H9 (cell line): ENCODE results near the gene RERG. TPM values are rescaled to one million over a fixed set of nuclear protein-coding genes. Genes with fewer than 3 reads are reported as not detected.

ENCODE experiments used
- DNase-seq: peaks from one replicate; pipeline ENCODE4 v3.0.0-alpha.2; 2017
- H2AFZ ChIP-seq: one replicate; pipeline ENCODE4 v1.6.1; 2013; ENCODE audit warnings: mild to moderate bottlenecking, low read length, control low read depth, moderate library complexity
- H2AK5ac ChIP-seq: 2 replicates; pipeline ENCODE4 v1.6.1; 2013; ENCODE audit warnings: low read length, control low read depth, mixed read lengths; ENCODE audit not compliant: insufficient read length
- H2BK120ac ChIP-seq: one replicate; pipeline ENCODE4 v1.6.1; 2013; ENCODE audit warnings: low read depth, mild to moderate bottlenecking, low read length, control low read depth, inconsistent platforms; ENCODE audit not compliant: poor library complexity, severe bottlenecking
- H2BK12ac ChIP-seq: 2 replicates; pipeline ENCODE4 v1.6.1; 2013; ENCODE audit warnings: low read length, control low read depth, mixed read lengths, low read depth; ENCODE audit not compliant: insufficient read length
- H2BK15ac ChIP-seq: 2 replicates; pipeline ENCODE4 v1.6.1; 2013; ENCODE audit warnings: low read depth, low read length, control low read depth
- H2BK20ac ChIP-seq: one replicate; pipeline ENCODE4 v1.6.1; 2013; ENCODE audit warnings: low read depth, mild to moderate bottlenecking, low read length, control low read depth, inconsistent platforms; ENCODE audit not compliant: poor library complexity, severe bottlenecking
- H2BK5ac ChIP-seq: 2 replicates; pipeline ENCODE4 v1.6.1; 2013; ENCODE audit warnings: low read length, control low read depth, mixed read lengths; ENCODE audit not compliant: insufficient read length
- H3K14ac ChIP-seq: 2 replicates; pipeline ENCODE4 v1.6.1; 2013; ENCODE audit warnings: low read length, control low read depth; ENCODE audit not compliant: insufficient read depth
- H3K18ac ChIP-seq: 2 replicates; pipeline ENCODE4 v1.6.1; 2013; ENCODE audit warnings: low read depth, mild to moderate bottlenecking, mixed read lengths, low read length, control low read depth; ENCODE audit not compliant: insufficient read length
- H3K23ac ChIP-seq: 2 replicates; pipeline ENCODE4 v1.6.1; 2013; ENCODE audit warnings: low read length, control low read depth, mixed read lengths, low read depth; ENCODE audit not compliant: insufficient read length
- H3K23me2 ChIP-seq: 2 replicates; pipeline ENCODE4 v1.6.1; 2013; ENCODE audit warnings: low read depth, mild to moderate bottlenecking, mixed read lengths, low read length, control low read depth; ENCODE audit not compliant: insufficient read length, poor library complexity, severe bottlenecking
- H3K27ac ChIP-seq: 2 replicates; pipeline ENCODE4 v1.5.1; 2013; ENCODE audit warnings: low read length, control low read depth, mixed read lengths, low read depth; ENCODE audit not compliant: insufficient read length
- H3K27me3 ChIP-seq: 2 replicates; pipeline ENCODE4 v1.6.1; 2013; ENCODE audit warnings: low read length, control low read depth, inconsistent platforms; ENCODE audit not compliant: insufficient read depth
- H3K4ac ChIP-seq: 2 replicates; pipeline ENCODE4 v1.6.1; 2013; ENCODE audit warnings: low read depth, mild to moderate bottlenecking, control low read depth, inconsistent platforms, low read length, moderate library complexity
- H3K4me1 ChIP-seq: 2 replicates; pipeline ENCODE4 v1.6.1; 2013; ENCODE audit warnings: low read length, control low read depth, inconsistent platforms; ENCODE audit not compliant: insufficient read depth
- H3K4me2 ChIP-seq: 2 replicates; pipeline ENCODE4 v1.6.1; 2013; ENCODE audit warnings: low read length, control low read depth, mixed read lengths; ENCODE audit not compliant: insufficient read length, insufficient read depth
- H3K56ac ChIP-seq: 2 replicates; pipeline ENCODE4 v1.6.1; 2013; ENCODE audit warnings: low read depth, mild to moderate bottlenecking, mixed read lengths, low read length, control low read depth; ENCODE audit not compliant: insufficient read length
- H3K79me1 ChIP-seq: 2 replicates; pipeline ENCODE4 v1.6.1; 2013; ENCODE audit warnings: low read depth, mild to moderate bottlenecking, moderate library complexity, low read length, control low read depth, inconsistent platforms; ENCODE audit not compliant: insufficient read depth, poor library complexity, severe bottlenecking
- H3K79me2 ChIP-seq: 2 replicates; pipeline ENCODE4 v1.6.1; 2013; ENCODE audit warnings: low read length, control low read depth, inconsistent platforms; ENCODE audit not compliant: insufficient read depth
- H3K9ac ChIP-seq: 2 replicates; pipeline ENCODE4 v1.6.1; 2013; ENCODE audit warnings: low read length, control low read depth, mixed read lengths; ENCODE audit not compliant: insufficient read length; ENCODE audit errors: extremely low read depth
- H3K9me3 ChIP-seq: one replicate; pipeline ENCODE4 v1.6.1; 2013; ENCODE audit warnings: low read depth, low read length, inconsistent platforms; ENCODE audit not compliant: control insufficient read depth
- H3T11ph ChIP-seq: one replicate; pipeline ENCODE4 v1.6.1; 2013; ENCODE audit warnings: mild to moderate bottlenecking, low read length, control low read depth, inconsistent platforms
- H4K20me1 ChIP-seq: one replicate; pipeline ENCODE4 v1.6.1; 2013; ENCODE audit not compliant: control insufficient read depth, insufficient read length, insufficient read depth
- H4K5ac ChIP-seq: 2 replicates; pipeline ENCODE4 v1.6.1; 2013; ENCODE audit warnings: low read depth, mild to moderate bottlenecking, mixed read lengths, low read length, control low read depth; ENCODE audit not compliant: insufficient read length
- H4K8ac ChIP-seq: replicated peaks from 2 replicates; pipeline ENCODE4 v1.6.1; 2013; ENCODE audit warnings: low read length, control low read depth, mixed read lengths, low read depth; ENCODE audit not compliant: insufficient read length
- H4K91ac ChIP-seq: 2 replicates; pipeline ENCODE4 v1.6.1; 2013; ENCODE audit warnings: low read depth, mild to moderate bottlenecking, moderate library complexity, mixed read lengths, low read length, control low read depth; ENCODE audit not compliant: insufficient read length
- H3K27ac Mint-ChIP-seq, 3 experiments: 2 replicates in 2 of 3; 3 replicates in 1 of 3; pipeline ENCODE4 v1.8.0; 2020 to 2021; ENCODE audit warnings: mixed read lengths in 3 of 3, mild to moderate bottlenecking in 1 of 3, moderate library complexity in 1 of 3
- H3K27me3 Mint-ChIP-seq: 2 replicates; pipeline ENCODE4 v1.8.0; 2021; ENCODE audit warnings: low read depth, mild to moderate bottlenecking, moderate library complexity, mixed read lengths
- H3K36me3 Mint-ChIP-seq, 3 experiments: 2 replicates in 2 of 3; 3 replicates in 1 of 3; pipeline ENCODE4 v1.8.0; 2020 to 2021; ENCODE audit warnings: low read depth in 3 of 3, mixed read lengths in 3 of 3; ENCODE audit not compliant: insufficient read depth in 1 of 3
- H3K4me1 Mint-ChIP-seq, 2 experiments: 2 replicates each; pipeline ENCODE4 v1.8.0; 2020; ENCODE audit warnings: mixed read lengths in 2 of 2
- H3K4me3 Mint-ChIP-seq, 2 experiments: 2 replicates in 1 of 2; 3 replicates in 1 of 2; pipeline ENCODE4 v1.8.0; 2020 to 2021; ENCODE audit warnings: mild to moderate bottlenecking in 2 of 2, mixed read lengths in 2 of 2, moderate library complexity in 1 of 2
- H3K9me3 Mint-ChIP-seq, 2 experiments: 2 replicates in 1 of 2; 3 replicates in 1 of 2; pipeline ENCODE4 v1.8.0; 2020; ENCODE audit warnings: mild to moderate bottlenecking in 2 of 2, mixed read lengths in 2 of 2, moderate library complexity in 1 of 2
- WGBS: extraction: QIAGEN DNeasy Blood & Tissue Kit; methylation state at CpG from one replicate; pipeline ENCODE4 v1.1.7; 2013; ENCODE audit warnings: missing lambda C conversion rate, low lambda C conversion rate, mixed read lengths; ENCODE audit not compliant: insufficient read length; ENCODE audit errors: extremely low coverage; 5-methylcytosine and 5-hydroxymethylcytosine counted together
- total RNA-seq: library from RNA; stranded (reverse); gene quantifications from 2 replicates; pipeline ENCODE4 v1.2.1, GENCODE V29; 2021
- TF ChIP-seq, protein P1 (sequence below): fragments of 200-600 bp; sonication (generic); conservative IDR thresholded peaks from 3 replicates; pipeline ENCODE4 v1.8.0; 2021; ENCODE audit warnings: antibody characterized with exemption, mild to moderate bottlenecking

The RERG gene
- total RNA-seq, 1 experiment from 2014 or later: not detected

DNA sequence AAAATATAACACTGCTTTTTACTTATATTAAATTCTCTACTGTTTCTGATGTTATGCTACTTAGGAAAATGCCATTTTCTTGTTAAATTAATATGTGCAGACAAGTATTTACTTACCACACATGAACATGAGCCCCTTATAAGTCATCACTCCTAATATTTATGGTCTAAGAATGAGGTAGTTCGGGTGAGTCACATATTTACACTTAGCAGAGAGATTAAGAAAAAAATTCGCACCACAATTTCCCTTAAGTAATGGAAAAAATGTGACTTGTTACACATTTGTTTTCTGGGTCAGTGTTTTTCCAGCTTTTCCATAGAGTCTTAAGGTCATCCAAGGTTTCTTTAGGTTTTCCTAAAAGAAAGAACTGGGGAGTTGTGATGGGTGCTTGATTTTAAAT lies 68.3 kb downstream of the RERG start:
- 0 out of 4 replicates have a peak, but pooled peaks cover 2 to 3% of the 10 kb centered on the region in 2 experiments for H3K4me1 Mint-ChIP-seq

More for the DNA sequence above, 68.3 kb downstream of the RERG start:
- Histone ChIP-seq H3K23ac (no peak overlapping the region), H3K56ac (no peak overlapping the region), H4K8ac (no peak overlapping the region), H2AFZ (no peak overlapping the region), H2AK5ac (no peak overlapping the region), H3K79me1 (no peaks in the 10 kb centered on the region), H2BK12ac (no peak overlapping the region), H3K18ac (no peak overlapping the region), H3K23me2 (no peaks in the 10 kb centered on the region), H4K5ac (no peak overlapping the region), H3K27ac (no peak overlapping the region), H3K9me3 (no peaks in the 10 kb centered on the region), H3K4ac (no peak overlapping the region), H2BK20ac (no peak overlapping the region), H2BK5ac (no peak overlapping the region), H2BK15ac (no peak overlapping the region), H3K14ac (no peak overlapping the region), H3K4me2 (no peak overlapping the region), H3K4me1 (no peaks in the 10 kb centered on the region), H4K20me1 (no peaks in the 10 kb centered on the region), H3T11ph (no peak overlapping the region), H3K27me3 (no peaks in the 10 kb centered on the region), H3K79me2 (no peaks in the 10 kb centered on the region), H2BK120ac (no peak overlapping the region), H4K91ac (no peak overlapping the region), H3K9ac (no peak overlapping the region)
- TF ChIP-seq, protein P1, sequence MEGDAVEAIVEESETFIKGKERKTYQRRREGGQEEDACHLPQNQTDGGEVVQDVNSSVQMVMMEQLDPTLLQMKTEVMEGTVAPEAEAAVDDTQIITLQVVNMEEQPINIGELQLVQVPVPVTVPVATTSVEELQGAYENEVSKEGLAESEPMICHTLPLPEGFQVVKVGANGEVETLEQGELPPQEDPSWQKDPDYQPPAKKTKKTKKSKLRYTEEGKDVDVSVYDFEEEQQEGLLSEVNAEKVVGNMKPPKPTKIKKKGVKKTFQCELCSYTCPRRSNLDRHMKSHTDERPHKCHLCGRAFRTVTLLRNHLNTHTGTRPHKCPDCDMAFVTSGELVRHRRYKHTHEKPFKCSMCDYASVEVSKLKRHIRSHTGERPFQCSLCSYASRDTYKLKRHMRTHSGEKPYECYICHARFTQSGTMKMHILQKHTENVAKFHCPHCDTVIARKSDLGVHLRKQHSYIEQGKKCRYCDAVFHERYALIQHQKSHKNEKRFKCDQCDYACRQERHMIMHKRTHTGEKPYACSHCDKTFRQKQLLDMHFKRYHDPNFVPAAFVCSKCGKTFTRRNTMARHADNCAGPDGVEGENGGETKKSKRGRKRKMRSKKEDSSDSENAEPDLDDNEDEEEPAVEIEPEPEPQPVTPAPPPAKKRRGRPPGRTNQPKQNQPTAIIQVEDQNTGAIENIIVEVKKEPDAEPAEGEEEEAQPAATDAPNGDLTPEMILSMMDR: no peak
- H3K27me3 Mint-ChIP-seq: no peaks in the 10 kb centered on the region
- no peaks in the 10 kb centered on the region for H3K36me3 Mint-ChIP-seq
- no peak for DNase-seq
- no CpG with 5 or more reads among the region's 2 CpGs for WGBS
- H3K27ac Mint-ChIP-seq: no peak overlapping the region
- H3K4me3 Mint-ChIP-seq: no peak overlapping the region
- no peaks in the 10 kb centered on the region for H3K9me3 Mint-ChIP-seq
